A673 (cell line): ENCODE measurements around the gene BRI3.

Source experiments
- EZH2 ChIP-seq: fragments of 200-600 bp; sonication (generic); IDR thresholded peaks from 2 replicates; pipeline ENCODE4 v1.6.1; 2017; ENCODE audit warnings: borderline replicate concordance, low read depth, mild to moderate bottlenecking, mixed read lengths, antibody characterized with exemption, low read length; ENCODE audit not compliant: poor library complexity, severe bottlenecking
- TF ChIP-seq, protein P1 (sequence below): fragments of 300-800, 200-600 bp; sonication (generic); conservative IDR thresholded peaks from 2 replicates; pipeline ENCODE4 v1.5.1; 2017; ENCODE audit warnings: low read depth, mild to moderate bottlenecking, antibody characterized with exemption, low read length, moderate library complexity, mixed read lengths

DNA sequence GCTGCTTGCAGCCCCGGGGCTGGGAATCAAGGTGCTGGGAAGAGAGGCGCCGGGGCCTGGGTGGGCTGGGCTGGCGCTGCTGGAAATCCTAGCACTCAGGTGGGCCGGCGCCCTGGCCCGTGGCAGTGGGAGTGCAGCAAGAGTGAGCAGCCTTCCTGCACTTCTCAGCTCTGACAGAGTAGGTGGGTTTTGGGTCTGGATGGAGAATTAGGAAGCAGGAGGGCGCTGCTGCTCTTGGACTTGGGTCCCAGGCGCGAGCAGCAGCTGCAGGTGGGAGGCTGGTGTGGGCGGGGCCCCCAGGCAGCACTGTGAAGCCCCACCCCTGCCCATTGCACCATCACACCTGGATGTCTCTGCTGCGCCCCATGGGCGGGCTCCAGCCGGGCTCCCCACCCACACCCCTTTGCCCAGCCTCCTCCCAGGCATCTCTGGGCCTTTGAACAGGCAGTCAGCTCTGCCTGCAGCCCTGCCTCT is 6.0 kb downstream of the BRI3 start:
- TF ChIP-seq, protein P1, sequence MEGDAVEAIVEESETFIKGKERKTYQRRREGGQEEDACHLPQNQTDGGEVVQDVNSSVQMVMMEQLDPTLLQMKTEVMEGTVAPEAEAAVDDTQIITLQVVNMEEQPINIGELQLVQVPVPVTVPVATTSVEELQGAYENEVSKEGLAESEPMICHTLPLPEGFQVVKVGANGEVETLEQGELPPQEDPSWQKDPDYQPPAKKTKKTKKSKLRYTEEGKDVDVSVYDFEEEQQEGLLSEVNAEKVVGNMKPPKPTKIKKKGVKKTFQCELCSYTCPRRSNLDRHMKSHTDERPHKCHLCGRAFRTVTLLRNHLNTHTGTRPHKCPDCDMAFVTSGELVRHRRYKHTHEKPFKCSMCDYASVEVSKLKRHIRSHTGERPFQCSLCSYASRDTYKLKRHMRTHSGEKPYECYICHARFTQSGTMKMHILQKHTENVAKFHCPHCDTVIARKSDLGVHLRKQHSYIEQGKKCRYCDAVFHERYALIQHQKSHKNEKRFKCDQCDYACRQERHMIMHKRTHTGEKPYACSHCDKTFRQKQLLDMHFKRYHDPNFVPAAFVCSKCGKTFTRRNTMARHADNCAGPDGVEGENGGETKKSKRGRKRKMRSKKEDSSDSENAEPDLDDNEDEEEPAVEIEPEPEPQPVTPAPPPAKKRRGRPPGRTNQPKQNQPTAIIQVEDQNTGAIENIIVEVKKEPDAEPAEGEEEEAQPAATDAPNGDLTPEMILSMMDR = no peak
- TF ChIP-seq EZH2 = no peak
